ENCODE results near the gene CDK18.

Gene CDK18

DNA sequence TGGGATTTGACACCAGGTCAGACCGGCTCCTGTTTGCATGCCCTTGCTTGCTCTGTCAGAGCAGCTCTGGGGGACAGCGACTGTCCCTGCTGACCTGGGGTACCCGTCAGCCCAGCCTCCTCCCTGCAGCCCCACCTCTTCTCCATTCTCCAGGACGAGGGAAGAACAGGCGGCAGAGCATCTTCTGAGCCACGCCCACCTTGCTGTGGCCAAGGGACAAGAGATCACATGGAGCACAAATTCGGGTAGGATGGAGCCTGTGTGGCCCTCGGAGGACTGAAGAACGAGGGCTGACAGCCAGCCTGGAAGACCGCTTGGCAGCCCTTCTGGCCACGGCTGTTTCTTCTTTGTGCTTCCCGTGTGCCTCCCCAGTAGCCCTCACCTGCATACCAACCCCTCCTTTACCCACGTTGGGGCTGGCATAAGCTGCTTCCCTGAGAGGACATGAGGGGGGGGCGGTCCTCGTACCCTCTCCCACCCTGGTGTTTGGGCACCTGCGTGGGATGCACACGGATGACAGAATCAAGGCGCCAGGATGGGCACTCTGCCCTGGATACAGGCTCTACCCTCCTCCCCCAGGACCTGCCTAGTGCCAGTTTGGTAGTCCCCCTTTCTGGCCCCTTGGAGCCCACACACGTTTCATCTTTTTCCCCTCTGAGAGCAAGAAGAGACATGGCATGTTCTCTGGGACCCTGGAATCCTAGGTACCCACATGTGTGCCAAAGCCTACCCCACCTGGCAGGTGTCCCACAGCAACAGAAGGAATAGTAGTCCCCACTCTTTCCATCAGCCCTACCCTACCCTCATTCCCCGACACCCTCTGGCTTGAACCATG lies 26.9 kb downstream of the CDK18 start:
- no peak for TF ChIP-seq GABPA (IDR thresholded peaks at IDR 0.05; ENCODE audit: low read depth)
- TF ChIP-seq, protein P1, sequence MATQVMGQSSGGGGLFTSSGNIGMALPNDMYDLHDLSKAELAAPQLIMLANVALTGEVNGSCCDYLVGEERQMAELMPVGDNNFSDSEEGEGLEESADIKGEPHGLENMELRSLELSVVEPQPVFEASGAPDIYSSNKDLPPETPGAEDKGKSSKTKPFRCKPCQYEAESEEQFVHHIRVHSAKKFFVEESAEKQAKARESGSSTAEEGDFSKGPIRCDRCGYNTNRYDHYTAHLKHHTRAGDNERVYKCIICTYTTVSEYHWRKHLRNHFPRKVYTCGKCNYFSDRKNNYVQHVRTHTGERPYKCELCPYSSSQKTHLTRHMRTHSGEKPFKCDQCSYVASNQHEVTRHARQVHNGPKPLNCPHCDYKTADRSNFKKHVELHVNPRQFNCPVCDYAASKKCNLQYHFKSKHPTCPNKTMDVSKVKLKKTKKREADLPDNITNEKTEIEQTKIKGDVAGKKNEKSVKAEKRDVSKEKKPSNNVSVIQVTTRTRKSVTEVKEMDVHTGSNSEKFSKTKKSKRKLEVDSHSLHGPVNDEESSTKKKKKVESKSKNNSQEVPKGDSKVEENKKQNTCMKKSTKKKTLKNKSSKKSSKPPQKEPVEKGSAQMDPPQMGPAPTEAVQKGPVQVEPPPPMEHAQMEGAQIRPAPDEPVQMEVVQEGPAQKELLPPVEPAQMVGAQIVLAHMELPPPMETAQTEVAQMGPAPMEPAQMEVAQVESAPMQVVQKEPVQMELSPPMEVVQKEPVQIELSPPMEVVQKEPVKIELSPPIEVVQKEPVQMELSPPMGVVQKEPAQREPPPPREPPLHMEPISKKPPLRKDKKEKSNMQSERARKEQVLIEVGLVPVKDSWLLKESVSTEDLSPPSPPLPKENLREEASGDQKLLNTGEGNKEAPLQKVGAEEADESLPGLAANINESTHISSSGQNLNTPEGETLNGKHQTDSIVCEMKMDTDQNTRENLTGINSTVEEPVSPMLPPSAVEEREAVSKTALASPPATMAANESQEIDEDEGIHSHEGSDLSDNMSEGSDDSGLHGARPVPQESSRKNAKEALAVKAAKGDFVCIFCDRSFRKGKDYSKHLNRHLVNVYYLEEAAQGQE (IDR thresholded peaks at IDR 0.05; ENCODE audit: insufficient replicate concordance, low read depth): no peak
- TF ChIP-seq POLR2AphosphoS5 (IDR thresholded peaks at IDR 0.05; ENCODE audit: low read depth): no peak
- TF ChIP-seq, protein P2, sequence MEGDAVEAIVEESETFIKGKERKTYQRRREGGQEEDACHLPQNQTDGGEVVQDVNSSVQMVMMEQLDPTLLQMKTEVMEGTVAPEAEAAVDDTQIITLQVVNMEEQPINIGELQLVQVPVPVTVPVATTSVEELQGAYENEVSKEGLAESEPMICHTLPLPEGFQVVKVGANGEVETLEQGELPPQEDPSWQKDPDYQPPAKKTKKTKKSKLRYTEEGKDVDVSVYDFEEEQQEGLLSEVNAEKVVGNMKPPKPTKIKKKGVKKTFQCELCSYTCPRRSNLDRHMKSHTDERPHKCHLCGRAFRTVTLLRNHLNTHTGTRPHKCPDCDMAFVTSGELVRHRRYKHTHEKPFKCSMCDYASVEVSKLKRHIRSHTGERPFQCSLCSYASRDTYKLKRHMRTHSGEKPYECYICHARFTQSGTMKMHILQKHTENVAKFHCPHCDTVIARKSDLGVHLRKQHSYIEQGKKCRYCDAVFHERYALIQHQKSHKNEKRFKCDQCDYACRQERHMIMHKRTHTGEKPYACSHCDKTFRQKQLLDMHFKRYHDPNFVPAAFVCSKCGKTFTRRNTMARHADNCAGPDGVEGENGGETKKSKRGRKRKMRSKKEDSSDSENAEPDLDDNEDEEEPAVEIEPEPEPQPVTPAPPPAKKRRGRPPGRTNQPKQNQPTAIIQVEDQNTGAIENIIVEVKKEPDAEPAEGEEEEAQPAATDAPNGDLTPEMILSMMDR (IDR thresholded peaks at IDR 0.05; ENCODE audit: insufficient read depth, low read length): no peak
- no peak for TF ChIP-seq SPI1 (IDR thresholded peaks at IDR 0.05; ENCODE audit: borderline replicate concordance, low read depth)
- H3K4me3 ChIP-seq (replicated peaks; ENCODE audit: insufficient read depth, low read length): no peak overlapping the region
- no peak overlapping the region for H3K27ac ChIP-seq (replicated peaks)
- DNase-seq (ENCODE audit: low read depth in 1 of 2, low spot score in 1 of 2): no peak
- peaks cover 9% of the 10 kb centered on the region for H3K27me3 ChIP-seq (ENCODE audit: insufficient read depth, poor library complexity, severe bottlenecking)

DNA sequence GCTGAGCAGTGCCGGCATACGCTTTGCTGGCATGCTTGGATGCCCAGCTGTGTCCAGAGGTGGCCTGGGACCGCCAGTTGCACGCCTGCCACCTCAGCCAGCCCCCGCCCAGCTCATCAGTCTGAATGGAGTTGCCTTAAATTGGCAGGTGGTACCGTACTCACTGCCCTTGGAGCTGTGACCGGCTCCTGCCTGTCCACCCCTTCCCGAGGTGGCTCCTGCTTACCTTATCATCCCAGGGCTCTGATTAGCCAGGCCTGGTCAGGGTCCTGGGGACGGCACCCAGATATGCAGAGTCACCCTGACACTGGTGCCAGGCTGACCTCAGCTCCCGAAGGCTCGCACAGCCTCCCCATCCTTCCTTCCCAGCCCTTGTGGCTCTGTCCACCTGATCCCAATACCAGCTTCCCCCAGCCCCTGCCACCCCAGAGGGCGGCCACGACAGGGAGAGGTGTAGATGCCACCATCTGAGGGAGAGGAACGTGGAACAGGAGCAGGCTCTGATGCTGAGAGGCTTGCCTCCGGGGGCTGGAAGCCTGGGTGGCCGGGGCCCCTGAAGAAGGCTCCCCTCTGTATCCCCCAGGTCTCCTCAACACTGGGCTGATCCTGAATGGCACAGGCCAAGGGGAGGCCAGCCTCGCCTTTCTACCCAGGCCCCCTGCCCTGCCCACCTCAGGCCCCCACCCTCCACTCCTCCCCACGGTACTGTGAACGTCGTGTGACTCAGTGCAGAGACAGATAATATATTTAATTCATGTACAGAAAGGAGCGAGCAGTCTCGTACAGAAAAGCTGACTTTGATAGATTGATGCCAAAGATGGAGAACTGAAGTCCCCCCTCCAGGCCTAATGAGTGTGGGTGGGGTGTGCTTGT lies 27.8 kb downstream of the CDK18 start:
- no peak overlapping the region for H3K4me3 ChIP-seq (replicated peaks; ENCODE audit: insufficient read depth, low read length)
- TF ChIP-seq GABPA (IDR thresholded peaks at IDR 0.05; ENCODE audit: low read depth) (no peak), POLR2AphosphoS5 (IDR thresholded peaks at IDR 0.05; ENCODE audit: low read depth) (no peak), SPI1 (IDR thresholded peaks at IDR 0.05; ENCODE audit: borderline replicate concordance, low read depth) (no peak)
- TF ChIP-seq, protein P2 (IDR thresholded peaks at IDR 0.05; ENCODE audit: insufficient read depth, low read length): no peak
- TF ChIP-seq, protein P1 (IDR thresholded peaks at IDR 0.05; ENCODE audit: insufficient replicate concordance, low read depth): no peak
- peaks cover 9% of the 10 kb centered on the region for H3K27me3 ChIP-seq (ENCODE audit: insufficient read depth, poor library complexity, severe bottlenecking)
- H3K27ac ChIP-seq (replicated peaks): no peak overlapping the region
- no peak for DNase-seq (ENCODE audit: low read depth in 1 of 2, low spot score in 1 of 2)

DNA sequence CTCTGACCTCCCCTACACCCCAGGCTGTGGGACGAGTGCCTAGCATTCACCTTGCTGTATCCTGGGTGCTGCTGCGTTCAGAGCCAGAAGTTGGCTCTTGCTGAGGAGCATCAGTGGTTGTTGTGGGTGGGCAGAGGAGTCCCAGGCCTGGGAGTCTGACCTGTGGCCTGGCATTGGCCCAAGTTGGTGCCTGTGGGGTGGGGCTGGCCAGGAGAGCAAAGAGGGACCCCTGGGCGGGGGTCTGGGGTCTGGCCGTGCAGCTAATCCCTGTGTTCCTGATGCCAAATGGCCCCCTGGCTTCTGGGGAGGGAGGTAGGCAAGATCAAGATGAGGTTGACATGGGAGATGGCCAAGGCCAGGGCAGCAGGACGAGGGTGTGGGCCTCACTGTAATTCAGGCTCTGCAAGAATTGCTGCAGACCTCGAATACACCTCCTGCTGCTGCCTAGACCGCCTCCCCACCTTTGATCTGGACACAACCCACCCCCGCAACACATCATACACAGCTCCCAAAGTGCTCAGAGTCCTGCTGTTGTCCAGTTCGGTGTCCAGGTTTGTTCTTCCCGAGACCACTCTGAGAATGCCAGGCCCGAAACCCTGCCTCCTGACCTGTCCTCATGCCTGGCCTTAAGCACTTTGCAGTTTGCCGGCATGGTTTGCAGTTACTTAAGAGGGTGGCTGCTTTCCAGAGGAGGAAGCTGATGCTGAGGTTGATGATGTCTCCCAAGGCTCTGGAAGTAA lies 28.7 kb downstream of the CDK18 start:
- Histone ChIP-seq H3K27ac (replicated peaks) (no peak overlapping the region), H3K27me3 (ENCODE audit: insufficient read depth, poor library complexity, severe bottlenecking) (peaks cover 9% of the 10 kb centered on the region), H3K4me3 (replicated peaks; ENCODE audit: insufficient read depth, low read length) (no peak overlapping the region)
- no peak for TF ChIP-seq GABPA (IDR thresholded peaks at IDR 0.05; ENCODE audit: low read depth)
- TF ChIP-seq, protein P1 (IDR thresholded peaks at IDR 0.05; ENCODE audit: insufficient replicate concordance, low read depth): no peak
- no peak for TF ChIP-seq SPI1 (IDR thresholded peaks at IDR 0.05; ENCODE audit: borderline replicate concordance, low read depth)
- TF ChIP-seq, protein P2 (IDR thresholded peaks at IDR 0.05; ENCODE audit: insufficient read depth, low read length): no peak
- TF ChIP-seq POLR2AphosphoS5 (IDR thresholded peaks at IDR 0.05; ENCODE audit: low read depth): no peak
- no peak for DNase-seq (ENCODE audit: low read depth in 1 of 2, low spot score in 1 of 2)
